ENCODE results near the gene ELOVL1.

DNA sequence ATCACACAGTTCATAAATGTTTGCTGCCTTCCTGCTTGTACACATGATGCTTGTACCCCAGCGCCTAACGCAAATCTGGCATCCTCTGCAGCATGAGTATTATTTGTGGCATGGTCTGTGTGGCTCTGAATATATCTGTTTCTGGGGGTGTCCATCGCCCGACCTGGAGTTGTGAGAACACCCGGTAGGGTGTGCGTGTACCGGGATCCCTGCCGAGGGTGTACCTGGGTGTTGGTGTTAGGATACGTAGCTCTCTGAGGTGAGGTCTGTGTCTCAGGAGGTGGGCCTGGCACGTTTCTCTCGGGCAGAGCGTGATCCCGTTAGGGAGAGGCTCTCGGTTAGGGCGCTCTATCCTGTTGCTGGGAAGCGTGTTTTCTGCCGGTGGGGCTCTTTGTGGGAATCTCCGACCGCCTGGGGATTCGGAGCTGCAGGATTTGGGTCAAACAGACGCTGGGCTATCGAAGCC lies 19.4 kb downstream of the ELOVL1 start:
- TF ChIP-seq, protein P1, sequence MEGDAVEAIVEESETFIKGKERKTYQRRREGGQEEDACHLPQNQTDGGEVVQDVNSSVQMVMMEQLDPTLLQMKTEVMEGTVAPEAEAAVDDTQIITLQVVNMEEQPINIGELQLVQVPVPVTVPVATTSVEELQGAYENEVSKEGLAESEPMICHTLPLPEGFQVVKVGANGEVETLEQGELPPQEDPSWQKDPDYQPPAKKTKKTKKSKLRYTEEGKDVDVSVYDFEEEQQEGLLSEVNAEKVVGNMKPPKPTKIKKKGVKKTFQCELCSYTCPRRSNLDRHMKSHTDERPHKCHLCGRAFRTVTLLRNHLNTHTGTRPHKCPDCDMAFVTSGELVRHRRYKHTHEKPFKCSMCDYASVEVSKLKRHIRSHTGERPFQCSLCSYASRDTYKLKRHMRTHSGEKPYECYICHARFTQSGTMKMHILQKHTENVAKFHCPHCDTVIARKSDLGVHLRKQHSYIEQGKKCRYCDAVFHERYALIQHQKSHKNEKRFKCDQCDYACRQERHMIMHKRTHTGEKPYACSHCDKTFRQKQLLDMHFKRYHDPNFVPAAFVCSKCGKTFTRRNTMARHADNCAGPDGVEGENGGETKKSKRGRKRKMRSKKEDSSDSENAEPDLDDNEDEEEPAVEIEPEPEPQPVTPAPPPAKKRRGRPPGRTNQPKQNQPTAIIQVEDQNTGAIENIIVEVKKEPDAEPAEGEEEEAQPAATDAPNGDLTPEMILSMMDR (IDR thresholded peaks at IDR 0.05), result no peak
- TF ChIP-seq POLR2A (IDR thresholded peaks at IDR 0.05; ENCODE audit: low read depth), result no peak
- TF ChIP-seq EP300 (IDR thresholded peaks at IDR 0.05), result no peak

Measured in esophagus muscularis mucosa (tissue), 4 donors.